IMR-90 (cell line): Measurements from ENCODE around the gene MED26. TPM values are rescaled to one million over a fixed set of nuclear protein-coding genes. Genes with fewer than 3 reads are reported as not detected.

Source experiments
- ATAC-seq: fragments of 200-7000 bp; cut with Tn5 transposase; 2 replicates; pipeline ENCODE4 v1.9.1; 2020; ENCODE audit warnings: low read depth, mild to moderate bottlenecking, moderate library complexity
- BruUV-seq: library from RNA; stranded (reverse); fragments of 400-500 nt; replicated peaks from 2 replicates; lab custom pipeline; 2021; lab: Mats Ljungman, UMichigan
- CTCF ChIA-PET: fragments of 300-600 bp; formaldehyde crosslinking; extraction: SDS; loops from one replicate; lab custom pipeline; 2021; ENCODE audit warnings: antibody characterized with exemption; lab: Yijun Ruan, JAX
- POLR2A ChIA-PET: fragments of 300-600 bp; sonication (Branson Sonifier 250); formaldehyde crosslinking; loops from one replicate; lab custom pipeline; 2022; ENCODE audit warnings: antibody characterized with exemption; ENCODE audit not compliant: unreplicated experiment; lab: Charles Lee
- DNase-seq: peaks from one replicate; pipeline ENCODE4 v3.0.0; 2013
- H2AFZ ChIP-seq: replicated peaks from 2 replicates; pipeline ENCODE3; 2013; ENCODE audit warnings: low read length, mild to moderate bottlenecking; ENCODE audit not compliant: poor library complexity
- H2AK5ac ChIP-seq: 2 replicates; pipeline ENCODE4 v1.6.1; 2013; ENCODE audit warnings: low read depth, low read length, inconsistent platforms
- H2AK9ac ChIP-seq: replicated peaks from 2 replicates; pipeline ENCODE3; 2013; ENCODE audit warnings: mild to moderate bottlenecking, low read depth, low read length, moderate library complexity; ENCODE audit not compliant: poor library complexity
- H2BK120ac ChIP-seq: 2 replicates; pipeline ENCODE4 v1.6.1; 2013; ENCODE audit warnings: low read depth, low read length, inconsistent platforms
- H2BK15ac ChIP-seq: 3 replicates; pipeline ENCODE4 v1.6.1; 2013; ENCODE audit warnings: low read depth, low read length, inconsistent platforms
- H2BK20ac ChIP-seq: 2 replicates; pipeline ENCODE4 v1.6.1; 2013; ENCODE audit warnings: low read depth, mild to moderate bottlenecking, inconsistent platforms, low read length, moderate library complexity
- H2BK5ac ChIP-seq: 2 replicates; pipeline ENCODE4 v1.6.1; 2013; ENCODE audit warnings: mild to moderate bottlenecking, low read depth, low read length, inconsistent platforms; ENCODE audit not compliant: poor library complexity, severe bottlenecking
- H3K14ac ChIP-seq: replicated peaks from 2 replicates; pipeline ENCODE4 v1.6.1; 2013; ENCODE audit warnings: low read depth, low read length, inconsistent platforms
- H3K18ac ChIP-seq: 2 replicates; pipeline ENCODE4 v1.6.1; 2013; ENCODE audit warnings: low read depth, low read length, control low read depth
- H3K23ac ChIP-seq: 2 replicates; pipeline ENCODE4 v1.6.1; 2013; ENCODE audit warnings: low read depth, low read length, inconsistent platforms
- H3K27ac ChIP-seq: 2 replicates; pipeline ENCODE4 v1.5.1; 2013; ENCODE audit warnings: mild to moderate bottlenecking, control low read depth, low read length; ENCODE audit not compliant: insufficient read depth
- H3K27me3 ChIP-seq: 2 replicates; pipeline ENCODE4 v1.6.1; 2013; ENCODE audit warnings: low read length; ENCODE audit not compliant: control insufficient read depth, insufficient read depth
- H3K36me3 ChIP-seq: 2 replicates; pipeline ENCODE4 v1.6.1; 2013; ENCODE audit warnings: low read length, mixed read lengths; ENCODE audit not compliant: control insufficient read depth, insufficient read depth
- H3K4ac ChIP-seq: 2 replicates; pipeline ENCODE4 v1.6.1; 2013; ENCODE audit warnings: low read depth, low read length, inconsistent platforms
- H3K4me1 ChIP-seq: 2 replicates; pipeline ENCODE4 v1.6.1; 2013; ENCODE audit warnings: low read length, mixed read lengths; ENCODE audit not compliant: control insufficient read depth, insufficient read depth
- H3K4me2 ChIP-seq: 2 replicates; pipeline ENCODE4 v1.6.1; 2013; ENCODE audit warnings: low read depth, mild to moderate bottlenecking, control low read depth, low read length, moderate library complexity
- H3K4me3 ChIP-seq: 2 replicates; pipeline ENCODE4 v1.5.1; 2013; ENCODE audit warnings: low read depth, mild to moderate bottlenecking, control low read depth, low read length, moderate library complexity; ENCODE audit not compliant: insufficient read depth
- H3K56ac ChIP-seq: 2 replicates; pipeline ENCODE4 v1.6.1; 2013; ENCODE audit warnings: low read length, inconsistent platforms; ENCODE audit not compliant: insufficient read depth; ENCODE audit errors: extremely low read depth
- H3K79me1 ChIP-seq, 2 experiments: 2 replicates each; pipeline ENCODE4 v1.6.1; 2013; ENCODE audit warnings: low read length in 2 of 2, inconsistent platforms in 1 of 2, low read depth in 1 of 2
- H3K9ac ChIP-seq: 2 replicates; pipeline ENCODE4 v1.6.1; 2013; ENCODE audit warnings: low read depth, low read length, control low read depth
- H3K9me1 ChIP-seq: 2 replicates; pipeline ENCODE4 v1.6.1; 2013; ENCODE audit warnings: low read length, inconsistent platforms; ENCODE audit not compliant: insufficient read depth
- H3K9me3 ChIP-seq: 2 replicates; pipeline ENCODE4 v1.6.1; 2013; ENCODE audit warnings: low read length; ENCODE audit not compliant: control insufficient read depth, insufficient read depth
- H4K20me1 ChIP-seq: 2 replicates; pipeline ENCODE4 v1.6.1; 2013; ENCODE audit warnings: low read length, inconsistent platforms; ENCODE audit not compliant: insufficient read depth
- H4K5ac ChIP-seq: 2 replicates; pipeline ENCODE4 v1.6.1; 2013; ENCODE audit warnings: mild to moderate bottlenecking, low read depth, low read length, control low read depth
- H4K8ac ChIP-seq, 2 experiments: 2 replicates each; pipeline ENCODE4 v1.6.1; 2013; ENCODE audit warnings: low read depth in 2 of 2, low read length in 2 of 2, control low read depth in 1 of 2, inconsistent platforms in 1 of 2
- H4K91ac ChIP-seq: 2 replicates; pipeline ENCODE4 v1.6.1; 2013; ENCODE audit warnings: low read depth, low read length, inconsistent platforms; ENCODE audit not compliant: insufficient read depth
- WGBS, 2 experiments: methylation state at CpG; one replicate each; pipeline versions ENCODE4 v1.1.5 to v1.1.7; 2013; ENCODE audit warnings: missing lambda C conversion rate in 2 of 2; ENCODE audit not compliant: insufficient read length in 1 of 2; ENCODE audit errors: extremely low coverage in 2 of 2; 5-methylcytosine and 5-hydroxymethylcytosine counted together
- dilution Hi-C: fragments of 300-500 bp; cut with HindIII; formaldehyde crosslinking; loops from one replicate; pipeline ENCODE4 v1.14.3; 2018; ENCODE audit warnings: low sequenced_read_pairs; ENCODE audit not compliant: unreplicated experiment
- in situ Hi-C: fragments of 300-500 bp; cut with MboI; formaldehyde crosslinking; loops from 3 replicates; pipeline ENCODE4 v1.14.3; 2019; ENCODE audit warnings: low sequenced_read_pairs, inconsistent platforms, mixed read lengths
- intact Hi-C: fragments of 100-400 bp; cut with micrococcal nuclease; formaldehyde crosslinking; loops from 2 replicates; pipeline ENCODE4 v1.10.0; 2022
- polyA plus RNA-seq, 3 experiments: library from polyadenylated mRNA; depleted of rRNA; stranded (reverse); fragments of >200 nt; gene quantifications; 2 replicates each; pipeline ENCODE4 v1.2.3, GENCODE V29; 2012; ENCODE audit warnings: low replicate concordance in 1 of 3
- total RNA-seq: library from RNA; depleted of rRNA; stranded (reverse); fragments of >200 nt; gene quantifications from 2 replicates; pipeline ENCODE4 v1.2.3, GENCODE V29; 2012
- TF ChIP-seq, protein P1 (sequence below): fragments of 150-350 bp; IDR thresholded peaks from 2 replicates; pipeline ENCODE4 v1.6.1; 2016; ENCODE audit warnings: low read depth, mild to moderate bottlenecking, low read length, moderate library complexity, borderline replicate concordance

Gene MED26
- total and polyA plus RNA-seq, 2 of the 4 experiments (the other 2 are of a cell fraction): 2.0 to 4.0 TPM

DNA sequence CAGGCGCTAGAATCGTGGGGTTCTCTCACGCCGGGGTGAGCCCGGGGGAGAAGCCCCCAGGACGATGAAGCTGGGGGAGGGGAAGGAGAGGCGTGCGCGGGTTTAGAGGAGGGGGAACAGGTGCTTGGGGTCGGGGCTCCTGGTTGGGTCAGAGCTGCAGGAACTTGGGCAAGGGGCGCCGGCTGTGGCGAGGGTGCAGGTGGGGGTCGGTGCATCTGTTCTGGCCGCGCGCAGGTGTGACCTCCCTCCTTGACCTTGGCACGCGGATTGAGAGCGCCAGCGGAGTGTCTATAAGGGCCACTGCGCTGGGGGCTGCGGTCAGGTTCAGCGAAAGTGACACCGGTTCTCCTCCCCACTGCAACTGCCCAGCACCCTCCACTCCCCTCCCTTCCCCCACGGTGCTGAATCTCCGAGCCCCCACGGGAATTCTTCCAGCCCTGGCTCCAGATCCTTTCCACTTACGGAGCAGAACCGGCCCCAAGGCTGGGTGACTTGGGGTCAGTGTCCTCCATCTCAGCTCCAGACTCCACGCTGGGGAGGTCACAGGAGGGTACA lies 33.6 kb upstream of the MED26 start:
- Histone ChIP-seq H2BK20ac (no peak overlapping the region), H2BK5ac (no peak overlapping the region), H4K5ac (no peak overlapping the region), H3K27me3 (no peaks in the 10 kb centered on the region), H3K9me1 (peaks cover 19% of the 10 kb centered on the region; the same call in 1 of the 2 replicates), H4K20me1 (peaks cover 29% of the 10 kb centered on the region), H3K27ac (no peak overlapping the region; the same call in 1 of the 2 replicates), H3K4me2 (peak overlapping the region; percentile 84), H2AK5ac (no peak overlapping the region), H3K4me3 (peak overlapping the region; percentile 52), H2AFZ (peak overlapping the region; percentile 97), H4K8ac (peak overlapping the region; percentile 51 to 52; a peak in 2 of 4 replicates), H3K9me3 (no peaks in the 10 kb centered on the region), H3K56ac (no peak overlapping the region), H2AK9ac (peak overlapping the region; percentile 82), H2BK120ac (no peak overlapping the region), H3K18ac (no peak overlapping the region), H3K79me1 (peaks cover 17 to 31% of the 10 kb centered on the region in 2 experiments), H3K4me1 (no peaks in the 10 kb centered on the region), H3K4ac (no peak overlapping the region), H4K91ac (no peak overlapping the region), H3K9ac (peak overlapping the region; percentile 73), H2BK15ac (no peak overlapping the region), H3K23ac (no peak overlapping the region), H3K36me3 (peaks cover 9% of the 10 kb centered on the region), H3K14ac (no peak overlapping the region)
- BruUV-seq: no TSS peak
- DNase-seq: no peak
- WGBS, 2 experiments: 5% methylated on average over 11 of the region's 31 CpGs; no CpG with 5 or more reads in 1 of the 2 experiments
- ChIA-PET CTCF (no interaction called here), POLR2A (interaction anchor here (0.6 kb wide), 2 partner anchors 18 to 33 kb away, joined by 4 to 12 read pairs; partner anchors contain the start of gene MED26)
- in situ Hi-C loops (no loop called here), intact Hi-C loops (no loop called here), dilution Hi-C loops (no loop called here)
- no peak for ATAC-seq
- TF ChIP-seq, protein P1, sequence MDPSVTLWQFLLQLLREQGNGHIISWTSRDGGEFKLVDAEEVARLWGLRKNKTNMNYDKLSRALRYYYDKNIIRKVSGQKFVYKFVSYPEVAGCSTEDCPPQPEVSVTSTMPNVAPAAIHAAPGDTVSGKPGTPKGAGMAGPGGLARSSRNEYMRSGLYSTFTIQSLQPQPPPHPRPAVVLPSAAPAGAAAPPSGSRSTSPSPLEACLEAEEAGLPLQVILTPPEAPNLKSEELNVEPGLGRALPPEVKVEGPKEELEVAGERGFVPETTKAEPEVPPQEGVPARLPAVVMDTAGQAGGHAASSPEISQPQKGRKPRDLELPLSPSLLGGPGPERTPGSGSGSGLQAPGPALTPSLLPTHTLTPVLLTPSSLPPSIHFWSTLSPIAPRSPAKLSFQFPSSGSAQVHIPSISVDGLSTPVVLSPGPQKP: no peak
